HepG2 (cell line): Measurements from ENCODE around the gene DEUP1. TPM values are rescaled to one million over a fixed set of nuclear protein-coding genes. Genes with fewer than 3 reads are reported as not detected.
"Not testable (repeated sequence)": the region's sequence is repeated elsewhere in the genome, so short reads cannot be mapped to it uniquely, and the experiment has no call there.

Source experiments
- ATAC-seq: fragments of 200-7000 bp; cut with Tn5 transposase; 3 replicates; pipeline ENCODE4 v1.9.1; 2020; ENCODE audit warnings: mild to moderate bottlenecking, moderate library complexity
- BruUV-seq: library from RNA; stranded (reverse); fragments of 400-500 nt; replicated peaks from 2 replicates; lab custom pipeline; 2021; lab: Mats Ljungman, UMichigan
- CTCF ChIA-PET: fragments of 300-600 bp; formaldehyde crosslinking; extraction: SDS; loops from one replicate; lab custom pipeline; 2021; ENCODE audit warnings: low total read pairs, inconsistent platforms, low intra/inter-chr PET ratio; lab: Yijun Ruan, JAX
- POLR2A ChIA-PET: fragments of 350-600 bp; sonication (Branson Sonifier 250); formaldehyde crosslinking; loops from one replicate; lab custom pipeline; 2020; ENCODE audit warnings: antibody characterized with exemption, inconsistent platforms; lab: Yijun Ruan, JAX
- DNase-seq: peaks from one replicate; pipeline ENCODE4 v3.0.0-alpha.2; 2015; ENCODE audit warnings: low spot score
- FAIRE-seq: peaks from 3 replicates; lab custom pipeline; 2011; peaks lifted over from hg19 to GRCh38; lab: Jason Lieb, UNC
- H2AFZ ChIP-seq: one replicate; pipeline ENCODE4 v1.6.1; 2011; ENCODE audit warnings: low read length, inconsistent platforms
- H3K27ac ChIP-seq: fragments of 300-600 bp; 3 replicates; pipeline ENCODE4 v1.8.0; 2011; ENCODE audit warnings: mixed run types, mild to moderate bottlenecking, mixed read lengths, low read length, inconsistent platforms; ENCODE audit not compliant: insufficient read depth; ENCODE audit errors: extremely low read length
- H3K27me3 ChIP-seq, 2 experiments: fragments of 200-600 bp in 1 of 2; 2 replicates in 1 of 2; 3 replicates in 1 of 2; pipeline versions ENCODE4 v1.6.0 to v1.8.0; 2011; ENCODE audit warnings: low read length in 2 of 2, mild to moderate bottlenecking in 2 of 2, moderate library complexity in 2 of 2, inconsistent platforms in 1 of 2; ENCODE audit not compliant: insufficient read depth in 2 of 2, control insufficient read depth in 1 of 2
- H3K36me3 ChIP-seq, 2 experiments: fragments of 200-600 bp in 1 of 2; replicated peaks in 1 of 2; 2 replicates in 1 of 2; 3 replicates in 1 of 2; pipeline versions ENCODE4 v1.5.1 to v1.8.0; 2011; ENCODE audit warnings: low read length in 2 of 2, inconsistent platforms in 1 of 2; ENCODE audit not compliant: insufficient read depth in 2 of 2, control insufficient read depth in 1 of 2
- H3K4me1 ChIP-seq: 2 replicates; pipeline ENCODE4 v1.5.1; 2012; ENCODE audit warnings: low read length, inconsistent platforms; ENCODE audit not compliant: insufficient read depth
- H3K4me2 ChIP-seq: 2 replicates; pipeline ENCODE4 v1.6.0; 2011; ENCODE audit warnings: low read depth, low read length, inconsistent platforms
- H3K4me3 ChIP-seq, 3 experiments: fragments of 200-600 bp in 1 of 3; sonication (generic), shearing (Covaris generic) in 1 of 3; replicated peaks in 1 of 3; 2 replicates each; pipeline ENCODE4 v1.5.1; 2011 to 2016; ENCODE audit warnings: low read length in 3 of 3, inconsistent platforms in 2 of 3, low read depth in 2 of 3, mild to moderate bottlenecking in 2 of 3, control low read depth in 1 of 3, mixed read lengths in 1 of 3; ENCODE audit not compliant: insufficient read depth in 1 of 3
- H3K79me2 ChIP-seq: one replicate; pipeline ENCODE4 v1.6.1; 2011; ENCODE audit warnings: low read length, inconsistent platforms; ENCODE audit not compliant: insufficient read depth
- H3K9ac ChIP-seq: 2 replicates; pipeline ENCODE4 v1.6.0; 2011; ENCODE audit warnings: mild to moderate bottlenecking, low read depth, low read length, inconsistent platforms; ENCODE audit not compliant: insufficient read depth
- H3K9me3 ChIP-seq: 2 replicates; pipeline ENCODE4 v1.5.1; 2012; ENCODE audit warnings: mild to moderate bottlenecking, low read length
- H4K20me1 ChIP-seq: 2 replicates; pipeline ENCODE4 v1.6.0; 2011; ENCODE audit warnings: inconsistent platforms, mild to moderate bottlenecking, low read length, moderate library complexity; ENCODE audit not compliant: insufficient read depth
- CENPT ChIP-seq: sonication (generic); formaldehyde crosslinking; IDR thresholded peaks from 2 replicates; pipeline ENCODE4 v1.8.0; 2022; ENCODE audit warnings: low read depth, mild to moderate bottlenecking, moderate library complexity, missing genetic modification reagents
- FOXA1 ChIP-seq, 2 experiments: fragments of 450-650 bp in 1 of 2; sonication (generic) in 1 of 2; formaldehyde crosslinking in 1 of 2; IDR thresholded peaks; 2 replicates each; pipeline versions ENCODE4 v1.4.0 to v1.6.1; 2016 to 2020; ENCODE audit warnings: missing genetic modification reagents in 1 of 2
- HMG20B ChIP-seq: conservative IDR thresholded peaks from 2 replicates; pipeline ENCODE4 v1.6.1; 2016; ENCODE audit warnings: missing genetic modification reagents, missing compliant biosample characterization
- RARG ChIP-seq: sonication (generic); formaldehyde crosslinking; IDR thresholded peaks from 2 replicates; pipeline ENCODE4 v1.4.0; 2020; ENCODE audit warnings: low read depth, mild to moderate bottlenecking, missing genetic modification reagents
- XRCC5 ChIP-seq: fragments of 200-400 bp; formaldehyde crosslinking; optimal IDR thresholded peaks from 2 replicates; pipeline ENCODE3; 2017; ENCODE audit warnings: mild to moderate bottlenecking, low read length
- ZKSCAN8 ChIP-seq: IDR thresholded peaks from 2 replicates; pipeline ENCODE4 v1.6.1; 2016; ENCODE audit warnings: borderline replicate concordance, missing genetic modification reagents, missing compliant biosample characterization
- ZNF317 ChIP-seq: sonication (generic); formaldehyde crosslinking; IDR thresholded peaks from 2 replicates; pipeline ENCODE4 v1.5.0; 2020; ENCODE audit warnings: mild to moderate bottlenecking, missing genetic modification reagents
- ZNF331 ChIP-seq: sonication (generic); formaldehyde crosslinking; IDR thresholded peaks from 2 replicates; pipeline ENCODE4 v1.4.0; 2020; ENCODE audit warnings: missing genetic modification reagents
- ZNF777 ChIP-seq: sonication (generic); formaldehyde crosslinking; IDR thresholded peaks from 2 replicates; pipeline ENCODE4 v1.4.0; 2020; ENCODE audit warnings: missing genetic modification reagents
- WGBS: methylation state at CpG from one replicate; pipeline ENCODE4 v1.1.6; 2017; ENCODE audit warnings: low lambda C conversion rate; 5-methylcytosine and 5-hydroxymethylcytosine counted together
- in situ Hi-C: cut with HindIII; loops from 2 replicates; pipeline ENCODE4 v1.10.0; 2017; ENCODE audit warnings: low pct_unique_long_range_greater_than_20kb; ENCODE audit not compliant: extremely low pct_ligation_motif_present
- intact Hi-C: fragments of 100-400 bp; cut with micrococcal nuclease; formaldehyde crosslinking; loops from one replicate; pipeline ENCODE4 v1.10.0; 2022; ENCODE audit not compliant: unreplicated experiment
- polyA plus RNA-seq, 8 experiments: library from polyadenylated mRNA; depleted of rRNA in 3 of 8; stranded (reverse) in 7 of 8; unstranded in 1 of 8; fragments of >200 nt; fragmentation: Illumina TruSeq in 4 of 8; extraction: Trizol in 4 of 8; gene quantifications; 2 replicates each; pipeline versions ENCODE4 v1.2.1 to v1.2.3, GENCODE V29; 2011 to 2016; ENCODE audit warnings: low read depth in 4 of 8, missing spikeins in 1 of 8, mixed read lengths in 1 of 8; ENCODE audit not compliant: insufficient read depth in 1 of 8
- total RNA-seq, 5 experiments: library from RNA; depleted of rRNA; stranded (reverse); fragments of >200 nt; fragmentation: Illumina TruSeq; extraction: Trizol; gene quantifications; 2 replicates each; pipeline ENCODE4 v1.2.3, GENCODE V29; 2016; ENCODE audit warnings: low read depth in 1 of 5
- TF ChIP-seq, protein P1 (sequence below): sonication (generic); formaldehyde crosslinking; IDR thresholded peaks from 2 replicates; pipeline ENCODE4 v1.4.0; 2020; ENCODE audit warnings: missing genetic modification reagents, borderline replicate concordance
- TF ChIP-seq, protein P2 (sequence below): sonication (generic); formaldehyde crosslinking; IDR thresholded peaks from 2 replicates; pipeline ENCODE4 v1.8.0; 2022; ENCODE audit warnings: mild to moderate bottlenecking, missing genetic modification reagents, moderate library complexity

DEUP1 gene
- total and polyA plus RNA-seq, 2 of the 13 experiments (the other 11 are each of a cell fraction or from before 2014, with no cell fraction given): not detected

DNA sequence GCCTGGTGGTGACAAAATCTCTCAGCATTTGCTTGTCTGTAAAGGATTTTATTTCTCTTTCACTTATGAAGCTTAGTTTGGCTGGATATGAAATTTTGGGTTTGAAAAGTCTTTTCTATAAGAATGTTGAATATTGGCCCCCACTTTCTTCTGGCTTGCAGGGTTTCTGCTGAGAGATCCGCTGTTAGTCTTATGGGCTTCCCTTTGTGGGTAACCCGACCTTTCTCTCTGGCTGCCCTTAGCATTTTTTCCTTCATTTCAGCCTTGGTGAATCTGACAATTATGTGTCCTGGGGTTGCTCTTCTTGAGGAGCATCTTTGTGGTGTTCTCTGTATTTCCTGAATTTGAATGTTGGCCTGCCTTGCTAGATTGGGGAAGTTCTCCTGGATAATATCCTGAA, 112.7 kb downstream of the DEUP1 start:
- ATAC-seq: not testable (repeated sequence)

DNA sequence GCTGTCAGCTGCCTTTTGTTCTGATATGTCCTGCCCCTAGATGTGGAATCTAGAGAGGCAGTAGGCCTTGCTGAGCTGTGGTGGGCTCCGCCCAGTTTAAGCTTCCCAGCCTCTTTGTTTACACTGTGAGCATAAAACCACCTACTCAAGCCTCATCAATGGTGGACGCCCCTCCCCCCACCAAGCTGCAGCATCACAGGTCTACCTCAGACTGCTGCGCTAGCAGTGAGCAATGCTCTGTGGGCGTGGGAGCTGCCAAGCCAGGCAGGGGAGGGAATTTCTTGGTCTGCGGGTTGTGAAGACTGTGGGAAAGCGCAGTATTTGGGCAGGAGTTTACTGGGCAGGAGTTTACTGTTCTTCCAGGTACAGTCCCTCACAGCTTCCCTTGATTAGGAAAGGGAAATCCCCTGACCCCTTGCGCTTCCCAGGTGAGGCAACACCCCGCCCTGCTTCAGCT, 114.1 kb downstream of the DEUP1 start:
- H3K79me2 ChIP-seq: no peaks in the 10 kb centered on the region
- DNase-seq (peak; percentile 60), ATAC-seq (peak; percentile 38; the same call in 2 of the 3 replicates), FAIRE-seq (no peak)
- no TSS peak for BruUV-seq
- no peak overlapping the region for H3K9ac ChIP-seq
- intact Hi-C loops: loop anchor here (5.0 kb wide), 1 partner anchor 88 kb away; no protein-coding TSS in a partner anchor
- CTCF ChIA-PET: no interaction called here
- H3K36me3 ChIP-seq: no peaks in the 10 kb centered on the region
- H3K27me3 ChIP-seq: no peaks in the 10 kb centered on the region; a peak in 1 of 5 replicates
- POLR2A ChIA-PET: no interaction called here
- no peaks in the 10 kb centered on the region for H3K9me3 ChIP-seq
- in situ Hi-C loops: no loop called here
- H2AFZ ChIP-seq: no peak overlapping the region
- H3K4me2 ChIP-seq: no peak overlapping the region
- WGBS: 35% methylated on average over 5 of the region's 8 CpGs
- no peak overlapping the region for H3K4me3 ChIP-seq
- TF ChIP-seq, protein P1, sequence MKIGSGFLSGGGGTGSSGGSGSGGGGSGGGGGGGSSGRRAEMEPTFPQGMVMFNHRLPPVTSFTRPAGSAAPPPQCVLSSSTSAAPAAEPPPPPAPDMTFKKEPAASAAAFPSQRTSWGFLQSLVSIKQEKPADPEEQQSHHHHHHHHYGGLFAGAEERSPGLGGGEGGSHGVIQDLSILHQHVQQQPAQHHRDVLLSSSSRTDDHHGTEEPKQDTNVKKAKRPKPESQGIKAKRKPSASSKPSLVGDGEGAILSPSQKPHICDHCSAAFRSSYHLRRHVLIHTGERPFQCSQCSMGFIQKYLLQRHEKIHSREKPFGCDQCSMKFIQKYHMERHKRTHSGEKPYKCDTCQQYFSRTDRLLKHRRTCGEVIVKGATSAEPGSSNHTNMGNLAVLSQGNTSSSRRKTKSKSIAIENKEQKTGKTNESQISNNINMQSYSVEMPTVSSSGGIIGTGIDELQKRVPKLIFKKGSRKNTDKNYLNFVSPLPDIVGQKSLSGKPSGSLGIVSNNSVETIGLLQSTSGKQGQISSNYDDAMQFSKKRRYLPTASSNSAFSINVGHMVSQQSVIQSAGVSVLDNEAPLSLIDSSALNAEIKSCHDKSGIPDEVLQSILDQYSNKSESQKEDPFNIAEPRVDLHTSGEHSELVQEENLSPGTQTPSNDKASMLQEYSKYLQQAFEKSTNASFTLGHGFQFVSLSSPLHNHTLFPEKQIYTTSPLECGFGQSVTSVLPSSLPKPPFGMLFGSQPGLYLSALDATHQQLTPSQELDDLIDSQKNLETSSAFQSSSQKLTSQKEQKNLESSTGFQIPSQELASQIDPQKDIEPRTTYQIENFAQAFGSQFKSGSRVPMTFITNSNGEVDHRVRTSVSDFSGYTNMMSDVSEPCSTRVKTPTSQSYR: peak; percentile 87
- TF ChIP-seq, protein P2, sequence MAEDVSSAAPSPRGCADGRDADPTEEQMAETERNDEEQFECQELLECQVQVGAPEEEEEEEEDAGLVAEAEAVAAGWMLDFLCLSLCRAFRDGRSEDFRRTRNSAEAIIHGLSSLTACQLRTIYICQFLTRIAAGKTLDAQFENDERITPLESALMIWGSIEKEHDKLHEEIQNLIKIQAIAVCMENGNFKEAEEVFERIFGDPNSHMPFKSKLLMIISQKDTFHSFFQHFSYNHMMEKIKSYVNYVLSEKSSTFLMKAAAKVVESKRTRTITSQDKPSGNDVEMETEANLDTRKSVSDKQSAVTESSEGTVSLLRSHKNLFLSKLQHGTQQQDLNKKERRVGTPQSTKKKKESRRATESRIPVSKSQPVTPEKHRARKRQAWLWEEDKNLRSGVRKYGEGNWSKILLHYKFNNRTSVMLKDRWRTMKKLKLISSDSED (CRISPR knock-in tag): no peak
- TF ChIP-seq ZNF777 (CRISPR knock-in tag) (no peak), CENPT (CRISPR knock-in tag) (no peak), RARG (CRISPR knock-in tag) (no peak), XRCC5 (peak; percentile 56), ZNF331 (CRISPR knock-in tag) (peak; percentile 93), ZKSCAN8 (CRISPR knock-in tag) (no peak), HMG20B (CRISPR knock-in tag) (no peak), FOXA1 (IDR thresholded peaks at IDR 0.05) (no peak), FOXA1 (CRISPR knock-in tag; IDR thresholded peaks at IDR 0.05) (0 out of 2 replicates have a peak, but pooled peaks have one; percentile 21)
- H3K27ac ChIP-seq: no peak overlapping the region
- no peaks in the 10 kb centered on the region for H4K20me1 ChIP-seq
- H3K4me1 ChIP-seq: peaks cover 9% of the 10 kb centered on the region; the same call in 1 of the 2 replicates

More for the DNA sequence above, 112.7 kb downstream of the DEUP1 start:
- H3K36me3 ChIP-seq, DNase-seq, H3K79me2 ChIP-seq, H3K4me2 ChIP-seq, H3K27ac ChIP-seq, H3K4me3 ChIP-seq, FAIRE-seq, H2AFZ ChIP-seq, H3K27me3 ChIP-seq, H4K20me1 ChIP-seq, CTCF ChIA-PET, H3K9ac ChIP-seq, BruUV-seq, H3K9me3 ChIP-seq, H3K4me1 ChIP-seq, POLR2A ChIA-PET, in situ Hi-C loops: not testable (repeated sequence)
- 8% methylated on average over 2 of the region's 2 CpGs for WGBS
- TF ChIP-seq ZNF317: 0 out of 2 replicates have a peak, but pooled peaks have one; percentile 40
- intact Hi-C loops: loop anchor here (5.0 kb wide), 1 partner anchor 89 kb away; no protein-coding TSS in a partner anchor
